Hematopoietic multipotent progenitor cell treated with erythropoietin and hydrocortisone succinate and interleukin-3 and kit ligand, for 6 days (in vitro differentiated cells): Measurements from ENCODE around the gene RAB39B.

Source experiments
- DNase-seq: peaks from one replicate; pipeline ENCODE4 v3.0.0-alpha.2; 2015

The RAB39B gene

GRCh38 chrX:155215443-155216178 lies 48.7 kb downstream of the RAB39B start:
- peak; percentile 13 for DNase-seq

- no peak for DNase-seq
These were observed 50.6 kb downstream of the RAB39B start for GRCh38 chrX:155213731-155214130.

GRCh38 chrX:155211208-155211607 lies 53.1 kb downstream of the RAB39B start:
- no peak for DNase-seq
